ENCODE data around the gene CHRND. TPM values are rescaled to one million over a fixed set of nuclear protein-coding genes. Genes with fewer than 3 reads are reported as not detected.

Gene CHRND
- total RNA-seq, 2 experiments from 2014 or later: not detected

- Mint-ChIP-seq H3K27ac (no peak overlapping the region), H3K4me1 (ENCODE audit: low read depth) (peaks cover 24% of the 10 kb centered on the region), H3K27me3 (no peaks in the 10 kb centered on the region), H3K36me3 (ENCODE audit: low read depth) (peaks cover 27% of the 10 kb centered on the region), H3K4me3 (no peak overlapping the region), H3K9me3 (no peaks in the 10 kb centered on the region)
- intact Hi-C loops (cut with micrococcal nuclease): no loop called here
- CTCF ChIA-PET: no interaction called here
- ATAC-seq (no peak), DNase-seq (no peak)
- POLR2A ChIA-PET: no interaction called here
- no peak for TF ChIP-seq CTCF (IDR thresholded peaks at IDR 0.05)
These were observed 16.9 kb downstream of the CHRND start for GRCh38 chr2:232542715-232543467.

- H3K27me3 Mint-ChIP-seq: no peaks in the 10 kb centered on the region
- intact Hi-C loops (cut with micrococcal nuclease): no loop called here
- TF ChIP-seq CTCF (IDR thresholded peaks at IDR 0.05): no peak
- CTCF ChIA-PET: no interaction called here
- peaks cover under 1% of the 10 kb centered on the region for H3K9me3 Mint-ChIP-seq
- H3K36me3 Mint-ChIP-seq (ENCODE audit: low read depth): peaks cover 33% of the 10 kb centered on the region
- no peak for ATAC-seq
- H3K27ac Mint-ChIP-seq: no peak overlapping the region
- peaks cover 27% of the 10 kb centered on the region for H3K4me1 Mint-ChIP-seq (ENCODE audit: low read depth)
- DNase-seq: no peak
- POLR2A ChIA-PET: no interaction called here
- H3K4me3 Mint-ChIP-seq: no peak overlapping the region
These were observed 17.5 kb downstream of the CHRND start for GRCh38 chr2:232543491-232543890.

GRCh38 chr2:232543928-232544631 lies 18.1 kb downstream of the CHRND start:
- ATAC-seq: no peak
- ChIA-PET CTCF (interaction anchor here (1.2 kb wide), 1 partner anchor 22 kb away, joined by 3 read pairs; no protein-coding TSS in a partner anchor), POLR2A (interaction anchor here (0.7 kb wide), 1 partner anchor 27 kb away, joined by 3 read pairs; no protein-coding TSS in a partner anchor)
- intact Hi-C loops (cut with micrococcal nuclease): no loop called here
- H3K36me3 Mint-ChIP-seq (ENCODE audit: low read depth): peaks cover 38% of the 10 kb centered on the region
- H3K9me3 Mint-ChIP-seq: peaks cover 4% of the 10 kb centered on the region
- no peak for TF ChIP-seq CTCF (IDR thresholded peaks at IDR 0.05)
- no peak for DNase-seq
- no peak overlapping the region for H3K4me3 Mint-ChIP-seq
- peaks cover 32% of the 10 kb centered on the region for H3K4me1 Mint-ChIP-seq (ENCODE audit: low read depth)
- H3K27me3 Mint-ChIP-seq: no peaks in the 10 kb centered on the region
- no peak overlapping the region for H3K27ac Mint-ChIP-seq

- ChIA-PET CTCF (interaction anchor here (1.2 kb wide), 1 partner anchor 23 kb away, joined by 3 read pairs; no protein-coding TSS in a partner anchor), POLR2A (interaction anchor here (0.7 kb wide), 1 partner anchor 107 kb away, joined by 3 read pairs; no protein-coding TSS in a partner anchor)
- peaks cover 4% of the 10 kb centered on the region for H3K9me3 Mint-ChIP-seq
- no peak overlapping the region for H3K27ac Mint-ChIP-seq
- DNase-seq: no peak
- H3K27me3 Mint-ChIP-seq: no peaks in the 10 kb centered on the region
- ATAC-seq: no peak
- no peak overlapping the region for H3K4me3 Mint-ChIP-seq
- peaks cover 43% of the 10 kb centered on the region for H3K36me3 Mint-ChIP-seq (ENCODE audit: low read depth)
- TF ChIP-seq CTCF (IDR thresholded peaks at IDR 0.05): no peak
- intact Hi-C loops (cut with micrococcal nuclease): no loop called here
- peaks cover 36% of the 10 kb centered on the region for H3K4me1 Mint-ChIP-seq (ENCODE audit: low read depth)
These were observed 18.7 kb downstream of the CHRND start for GRCh38 chr2:232544674-232545073.
